NCI-H2029 treated with DMSO at 0.1 percent for 48 hours (cell line): Measurements from ENCODE around the gene RBCK1.
"Not testable (repeated sequence)": the region's sequence is repeated elsewhere in the genome, so short reads cannot be mapped to it uniquely, and the experiment has no call there.

Source experiments
- DNase-seq: peaks from one replicate; lab custom pipeline; 2025; lab: John Stamatoyannopoulos, UW

Gene RBCK1

DNA sequence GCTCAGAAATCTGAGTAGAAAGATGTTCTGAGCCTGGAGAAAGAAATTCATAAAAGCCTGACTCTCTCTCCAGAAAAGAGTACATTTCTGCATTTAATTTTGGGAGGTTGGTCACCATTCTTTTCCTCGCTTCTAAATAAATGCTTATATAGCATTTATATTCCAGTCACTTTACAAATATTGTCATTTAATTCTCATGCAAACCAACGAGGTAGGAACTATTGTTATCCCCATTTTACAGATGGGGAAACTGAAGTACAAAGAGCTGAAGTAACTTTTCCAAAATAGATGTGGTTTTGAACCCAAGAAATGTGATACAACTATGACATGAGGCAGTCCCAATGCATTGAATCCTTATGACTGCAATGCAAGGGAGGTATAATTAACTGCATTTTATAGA lies 32.0 kb upstream of the RBCK1 start:
- DNase-seq = no peak

DNA sequence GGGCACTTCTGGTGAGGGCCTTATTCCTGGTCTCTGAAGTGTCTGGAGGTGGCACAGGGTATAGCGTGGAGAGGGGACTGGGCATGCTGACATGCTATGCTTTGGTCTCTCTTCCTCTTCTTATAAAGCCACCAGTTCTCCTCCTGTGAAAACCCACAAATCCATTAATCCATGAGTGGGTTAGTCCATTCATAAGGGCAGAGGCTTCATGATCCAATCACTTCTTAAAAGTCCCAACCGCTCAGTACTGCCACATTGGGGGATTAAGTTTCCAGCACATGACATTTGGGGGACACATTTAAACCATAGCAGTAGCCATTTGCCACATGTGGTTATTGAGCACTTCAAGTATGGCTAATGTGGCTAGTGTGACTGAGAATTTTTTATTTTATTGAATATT lies 31.3 kb upstream of the RBCK1 start:
- DNase-seq = no peak

DNA sequence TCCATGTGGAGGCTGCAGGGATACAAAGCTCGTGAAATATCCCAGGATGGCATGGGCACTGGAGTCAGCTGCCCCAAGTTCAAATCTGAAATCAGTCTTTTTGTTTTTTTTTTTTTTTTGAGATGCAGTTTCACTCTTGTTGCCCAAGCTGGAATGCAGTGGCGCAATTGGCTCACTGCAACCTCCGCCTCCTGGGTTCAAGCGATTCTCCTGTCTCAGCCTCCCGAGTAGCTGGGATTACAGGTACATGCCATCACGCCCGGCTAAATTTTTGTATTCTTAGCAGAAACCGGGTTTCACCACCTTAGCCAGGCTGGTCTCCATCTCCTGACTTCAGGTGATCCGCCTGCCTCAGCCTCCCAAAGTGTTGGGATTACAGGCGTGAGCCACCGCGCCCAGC lies 30.5 kb upstream of the RBCK1 start:
- not testable (repeated sequence) for DNase-seq

DNA sequence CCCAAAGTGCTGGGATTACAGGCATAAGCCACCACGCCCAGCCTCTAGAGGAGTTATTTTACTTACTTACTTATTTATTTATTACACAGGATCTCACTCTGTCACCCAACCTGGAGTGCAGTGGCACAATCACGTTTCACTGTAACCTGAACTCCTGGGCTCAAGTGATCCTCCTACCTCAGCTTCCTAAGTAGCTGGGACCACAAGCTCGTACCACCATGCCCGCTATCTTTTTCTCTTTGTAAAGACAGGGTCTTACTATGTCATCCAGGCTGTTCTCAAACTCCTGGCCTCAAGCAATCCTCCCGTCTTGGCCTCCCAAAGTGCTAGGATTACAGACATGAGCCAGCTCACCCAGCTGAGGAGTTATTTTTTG lies 29.1 kb upstream of the RBCK1 start:
- DNase-seq = no peak

DNA sequence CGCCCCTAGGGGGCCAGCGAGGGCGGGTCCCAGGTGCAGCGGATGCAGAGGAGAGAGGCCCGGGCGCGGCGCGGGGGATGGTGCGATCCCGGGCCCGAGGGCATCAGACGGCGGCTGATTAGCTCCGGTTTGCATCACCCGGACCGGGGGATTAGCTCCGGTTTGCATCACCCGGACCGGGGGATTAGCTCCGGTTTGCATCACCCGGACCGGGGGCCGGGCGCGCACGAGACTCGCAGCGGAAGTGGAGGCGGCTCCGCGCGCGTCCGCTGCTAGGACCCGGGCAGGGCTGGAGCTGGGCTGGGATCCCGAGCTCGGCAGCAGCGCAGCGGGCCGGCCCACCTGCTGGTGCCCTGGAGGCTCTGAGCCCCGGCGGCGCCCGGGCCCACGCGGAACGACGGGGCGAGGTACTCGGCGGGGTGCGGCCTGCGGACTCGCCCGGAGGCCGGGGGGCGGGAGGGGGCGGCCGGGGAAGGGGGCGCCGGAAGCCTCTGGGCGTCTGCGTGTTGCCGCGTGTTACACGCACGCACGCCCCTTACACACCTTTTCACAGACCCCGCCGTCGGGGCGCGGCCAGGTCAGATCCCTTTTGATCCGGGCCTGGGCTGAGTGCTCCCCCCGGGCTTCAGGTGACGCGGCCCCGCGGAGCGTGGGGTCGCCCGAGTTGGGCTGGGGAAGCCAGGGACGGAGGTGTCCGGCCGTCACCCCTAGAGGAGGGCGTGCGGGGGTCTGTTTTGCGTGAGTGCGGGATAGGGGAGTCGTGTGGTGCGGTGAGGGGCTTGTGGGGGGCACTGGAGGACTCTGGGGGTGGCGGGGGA lies 27.1 kb upstream of the RBCK1 start:
- no peak for DNase-seq

DNA sequence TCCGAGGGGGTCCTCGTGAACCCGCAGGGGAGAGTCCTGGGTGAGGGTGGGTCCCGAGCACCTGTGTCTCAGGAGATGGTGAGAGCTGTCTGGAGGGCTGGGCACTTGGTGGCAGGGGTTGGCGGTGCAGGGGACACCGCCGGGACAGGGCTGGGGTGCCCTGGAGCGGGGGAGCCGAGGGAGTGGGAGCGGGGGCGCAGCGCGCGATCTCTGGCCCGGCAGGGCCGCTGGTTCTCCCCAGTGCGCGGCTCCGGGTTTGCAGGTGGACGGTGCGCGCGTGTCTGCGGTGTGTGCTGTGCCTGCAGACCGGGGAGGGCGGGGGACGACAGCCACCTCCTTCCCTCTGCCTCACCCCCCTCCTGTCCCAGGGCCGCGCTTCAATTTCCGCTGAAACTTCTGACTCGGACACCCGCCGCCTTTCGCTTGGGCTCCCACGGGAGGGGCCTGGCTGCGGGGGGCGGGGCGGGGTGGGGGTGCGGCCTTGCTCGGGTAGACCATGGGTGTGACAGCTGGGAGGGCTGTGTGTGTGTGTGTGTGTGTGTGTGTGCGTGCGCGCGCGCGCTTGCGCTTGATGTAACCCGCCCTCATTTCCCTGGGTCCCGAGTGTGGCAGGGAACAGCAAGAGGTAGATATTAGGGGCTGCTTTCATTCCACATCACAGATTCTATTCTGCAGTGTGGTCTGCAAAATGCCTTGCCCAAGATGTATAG lies 26.4 kb upstream of the RBCK1 start:
- no peak for DNase-seq

DNA sequence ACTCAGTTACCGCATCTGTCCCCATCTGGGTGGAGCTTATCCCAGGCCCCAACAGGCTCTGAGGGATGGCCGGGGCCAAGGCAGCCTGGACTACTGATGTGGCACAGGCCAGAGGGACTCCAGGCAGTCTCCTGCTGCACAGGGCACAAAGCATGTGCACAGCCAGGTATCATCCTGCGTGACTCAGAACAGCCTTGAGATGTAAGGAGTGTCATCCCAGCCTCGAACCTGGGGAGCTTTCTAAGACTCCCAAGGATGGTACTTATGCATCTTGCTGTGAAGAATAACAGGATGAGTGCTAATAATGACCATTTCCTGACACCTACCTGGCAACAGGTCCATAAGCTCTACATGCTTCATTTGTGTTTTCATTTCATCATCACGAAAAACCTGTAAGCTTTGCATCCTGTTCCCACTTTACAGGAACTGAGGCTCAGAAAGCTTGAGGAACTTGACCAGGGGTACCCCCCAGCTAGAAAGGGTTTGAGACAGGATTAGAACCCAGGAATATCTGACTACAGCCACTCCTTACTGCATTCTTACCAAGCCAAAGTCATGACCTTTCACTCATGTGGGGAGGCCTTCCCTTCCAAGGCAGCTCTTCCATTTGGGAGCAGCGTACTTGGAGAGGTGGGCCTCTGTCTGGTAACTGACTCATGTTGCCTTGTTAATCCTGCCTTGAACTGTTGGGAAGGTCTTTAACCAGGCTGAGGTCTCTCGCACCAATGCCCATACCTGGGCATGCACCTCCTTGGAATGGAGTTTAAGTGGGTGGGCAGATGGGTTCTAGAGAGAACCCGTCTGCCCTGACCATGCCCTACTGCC lies 25.6 kb upstream of the RBCK1 start:
- DNase-seq = no peak

DNA sequence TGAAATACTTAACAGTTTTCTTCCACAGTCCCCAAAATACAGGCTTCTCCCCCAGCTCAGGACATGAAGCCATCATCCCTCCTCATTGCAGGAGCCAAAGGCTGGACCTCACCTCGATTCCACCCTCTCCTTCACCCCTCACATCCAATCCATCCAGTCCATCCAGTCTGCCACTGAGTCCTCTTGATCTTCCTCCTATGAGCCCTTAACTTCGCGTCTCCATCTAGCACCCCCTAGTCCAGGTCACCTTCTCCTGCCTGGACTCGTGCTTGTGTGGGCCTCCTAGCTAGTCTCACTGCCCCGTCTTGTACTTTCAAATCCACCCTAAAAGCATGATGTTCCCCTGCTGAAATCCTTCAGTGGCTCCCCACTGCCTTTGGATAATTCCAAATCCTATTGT lies 24.2 kb upstream of the RBCK1 start:
- no peak for DNase-seq

DNA sequence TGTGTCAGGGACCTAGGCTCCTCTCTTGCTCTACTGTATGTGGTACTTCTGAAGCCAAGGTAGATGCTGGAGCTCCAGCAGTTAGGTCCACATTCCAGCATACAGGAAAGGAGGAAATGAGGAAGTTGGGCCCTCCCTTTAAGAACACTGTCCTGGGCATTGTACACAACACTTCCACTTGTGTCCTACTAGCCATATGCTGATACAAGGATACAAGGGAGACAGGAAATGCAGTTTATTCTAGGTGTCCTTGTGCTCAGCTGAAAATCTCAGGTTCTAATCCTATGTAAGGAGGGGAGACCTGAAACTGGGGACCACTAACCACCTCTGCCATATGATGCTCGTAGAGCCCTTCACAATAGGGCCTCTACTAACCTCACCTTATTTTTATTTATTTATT lies 23.4 kb upstream of the RBCK1 start:
- DNase-seq = no peak

DNA sequence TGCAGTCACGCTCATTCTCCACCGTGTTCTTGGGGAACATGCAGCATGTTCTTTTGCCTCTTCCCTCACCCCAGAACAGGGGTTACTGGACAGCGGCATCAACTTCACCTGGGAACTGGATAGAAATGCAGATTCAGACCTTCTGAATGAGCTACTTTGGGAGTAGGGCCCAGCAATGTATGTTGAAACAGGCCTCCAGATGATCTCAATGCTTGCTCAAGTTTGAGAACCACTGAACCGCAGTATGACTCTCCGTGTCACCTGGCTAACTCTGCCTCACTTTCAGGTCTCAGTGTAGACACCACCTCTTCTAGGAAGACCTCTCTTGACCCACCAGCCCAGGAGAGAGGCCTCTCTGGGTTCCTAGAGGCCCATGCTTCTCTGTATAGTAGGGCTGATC lies 22.7 kb upstream of the RBCK1 start:
- DNase-seq = no peak

DNA sequence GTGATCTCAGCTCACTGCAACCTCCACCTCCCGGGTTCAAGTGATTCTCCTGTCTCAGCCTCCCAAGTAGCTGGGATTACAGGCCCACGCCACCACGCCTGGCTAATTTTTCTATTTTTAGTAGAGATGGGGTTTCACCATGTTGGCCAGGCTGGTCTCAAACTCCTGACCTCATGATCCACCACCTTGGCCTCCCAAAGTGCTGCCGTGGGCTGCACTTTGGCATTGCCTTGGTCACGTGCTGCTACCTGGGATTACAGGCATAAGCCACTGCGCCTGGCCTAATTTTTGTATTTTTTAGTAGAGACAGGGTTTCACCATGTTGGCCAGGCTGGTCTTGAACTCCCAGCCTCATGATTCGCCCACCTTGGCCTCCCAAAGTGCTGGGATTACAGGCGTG lies 21.5 kb upstream of the RBCK1 start:
- DNase-seq = not testable (repeated sequence)

DNA sequence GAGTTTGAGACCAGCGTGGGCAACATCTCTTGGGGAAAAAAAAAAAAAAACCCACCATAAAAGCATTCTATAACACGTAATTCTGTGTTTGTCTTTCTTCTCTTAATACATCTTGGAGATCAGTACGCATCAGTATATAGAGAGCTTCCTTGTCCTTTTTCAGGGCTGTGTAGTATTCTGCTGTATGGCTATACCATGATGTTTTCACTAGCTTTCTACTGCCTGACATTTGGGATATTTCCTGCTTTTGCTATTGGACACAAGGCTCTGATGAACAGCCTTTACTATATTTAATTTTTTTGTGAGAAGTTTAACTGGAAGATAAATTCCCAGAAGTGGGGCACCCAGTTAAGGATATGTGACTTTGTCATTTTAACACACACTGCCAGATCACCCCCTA lies 20.6 kb upstream of the RBCK1 start:
- no peak for DNase-seq

DNA sequence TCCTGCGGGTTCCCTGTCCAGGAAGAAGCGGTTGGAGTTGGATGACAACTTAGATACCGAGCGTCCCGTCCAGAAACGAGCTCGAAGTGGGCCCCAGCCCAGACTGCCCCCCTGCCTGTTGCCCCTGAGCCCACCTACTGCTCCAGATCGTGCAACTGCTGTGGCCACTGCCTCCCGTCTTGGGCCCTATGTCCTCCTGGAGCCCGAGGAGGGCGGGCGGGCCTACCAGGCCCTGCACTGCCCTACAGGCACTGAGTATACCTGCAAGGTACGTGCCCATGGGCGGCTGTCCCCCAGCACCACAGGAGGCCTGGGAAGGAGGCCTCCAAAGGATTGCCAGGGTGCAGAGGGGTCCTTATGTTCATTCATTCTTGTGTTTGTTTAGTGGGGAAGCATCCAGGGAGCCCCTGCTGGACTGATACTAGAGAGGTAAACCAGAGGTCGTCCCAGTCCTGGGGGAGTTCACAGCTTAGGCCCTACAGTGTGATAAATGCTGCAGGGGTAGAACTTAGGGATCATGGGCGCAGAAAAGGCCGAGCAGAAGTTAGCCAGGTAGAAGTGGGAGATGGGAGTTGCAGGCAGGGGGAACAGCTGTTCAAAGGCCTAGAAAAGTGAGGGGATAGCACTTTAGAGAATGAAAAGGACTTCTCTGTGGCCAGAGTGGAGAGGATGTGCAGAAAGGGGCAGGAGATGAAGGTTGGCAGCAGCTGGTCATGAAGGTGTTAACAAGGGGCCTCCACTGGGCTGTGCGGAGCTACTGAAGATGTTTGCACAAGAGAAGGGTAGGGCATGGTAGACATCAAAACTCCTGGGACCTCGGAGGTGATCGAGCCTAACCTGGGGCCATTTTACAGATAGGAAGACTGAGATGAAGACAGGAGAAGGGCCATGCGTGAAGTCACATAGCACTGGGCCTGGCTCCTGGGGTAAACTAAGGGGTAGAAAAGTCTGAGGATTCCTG lies 19.8 kb upstream of the RBCK1 start:
- DNase-seq = no peak

DNA sequence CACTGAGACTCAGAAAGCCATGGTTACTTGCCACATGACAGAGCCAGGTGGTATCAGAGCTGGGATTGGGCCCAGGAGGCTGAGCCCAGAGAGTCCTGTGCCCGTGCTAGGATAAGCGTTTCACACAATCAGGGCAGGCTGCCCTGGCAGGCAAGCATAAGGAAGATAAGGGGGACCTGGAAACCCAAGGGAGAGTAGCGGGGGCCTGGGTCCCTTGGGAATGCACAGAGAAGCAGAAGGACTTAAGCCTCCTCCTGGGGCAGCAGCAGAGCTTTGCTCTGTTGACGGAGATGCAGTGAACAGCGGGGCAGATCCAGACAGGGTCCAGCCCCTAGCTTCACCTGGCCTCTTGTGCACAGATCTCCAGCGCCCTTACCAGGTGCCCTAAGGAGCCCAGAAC lies 18.9 kb upstream of the RBCK1 start:
- DNase-seq = no peak

DNA sequence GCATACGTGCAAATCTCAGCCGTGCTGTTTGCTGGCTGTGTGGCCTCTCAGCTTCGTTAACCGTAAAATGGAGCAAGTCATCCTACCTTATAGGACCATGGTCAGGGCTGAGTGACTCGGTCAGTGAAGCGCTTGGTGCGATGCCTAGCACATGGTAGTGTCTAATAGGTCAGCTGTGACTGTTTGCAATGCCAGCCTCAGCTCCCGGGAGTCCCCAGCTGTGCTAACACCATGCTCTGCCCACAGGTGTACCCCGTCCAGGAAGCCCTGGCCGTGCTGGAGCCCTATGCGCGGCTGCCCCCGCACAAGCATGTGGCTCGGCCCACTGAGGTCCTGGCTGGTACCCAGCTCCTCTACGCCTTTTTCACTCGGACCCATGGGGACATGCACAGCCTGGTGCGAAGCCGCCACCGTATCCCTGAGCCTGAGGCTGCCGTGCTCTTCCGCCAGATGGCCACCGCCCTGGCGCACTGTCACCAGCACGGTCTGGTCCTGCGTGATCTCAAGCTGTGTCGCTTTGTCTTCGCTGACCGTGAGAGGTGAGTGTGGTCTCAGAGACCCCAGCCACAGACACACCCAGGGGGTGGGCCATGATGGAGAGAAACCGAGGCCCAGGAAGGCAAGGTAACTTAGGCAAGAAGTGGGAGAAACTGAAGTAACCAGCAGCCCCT lies 16.9 kb upstream of the RBCK1 start:
- no peak for DNase-seq

DNA sequence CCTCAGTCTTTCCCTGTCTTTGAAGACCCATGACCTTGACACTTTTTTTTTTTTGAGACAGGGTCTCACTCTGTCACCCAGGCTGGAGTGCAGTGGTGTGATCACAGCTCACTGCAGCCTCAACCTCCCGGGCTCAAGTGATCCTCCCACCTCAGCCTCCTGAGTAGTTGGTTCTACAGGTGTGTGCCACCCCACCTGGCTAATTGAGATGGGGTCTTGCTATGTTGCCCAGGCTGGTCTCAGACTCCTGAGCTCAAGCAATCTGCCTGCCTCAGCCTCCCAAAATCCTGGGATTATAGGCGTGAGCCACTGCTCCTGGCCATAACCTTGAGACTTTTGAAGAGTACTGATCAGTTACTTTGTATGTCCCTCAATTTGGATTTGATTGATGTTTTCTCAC lies 14.8 kb upstream of the RBCK1 start:
- DNase-seq = not testable (repeated sequence)

DNA sequence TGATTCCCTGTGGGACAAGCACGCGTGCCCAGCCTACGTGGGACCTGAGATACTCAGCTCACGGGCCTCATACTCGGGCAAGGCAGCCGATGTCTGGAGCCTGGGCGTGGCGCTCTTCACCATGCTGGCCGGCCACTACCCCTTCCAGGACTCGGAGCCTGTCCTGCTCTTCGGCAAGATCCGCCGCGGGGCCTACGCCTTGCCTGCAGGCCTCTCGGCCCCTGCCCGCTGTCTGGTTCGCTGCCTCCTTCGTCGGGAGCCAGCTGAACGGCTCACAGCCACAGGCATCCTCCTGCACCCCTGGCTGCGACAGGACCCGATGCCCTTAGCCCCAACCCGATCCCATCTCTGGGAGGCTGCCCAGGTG lies 11.9 kb upstream of the RBCK1 start:
- DNase-seq = no peak

DNA sequence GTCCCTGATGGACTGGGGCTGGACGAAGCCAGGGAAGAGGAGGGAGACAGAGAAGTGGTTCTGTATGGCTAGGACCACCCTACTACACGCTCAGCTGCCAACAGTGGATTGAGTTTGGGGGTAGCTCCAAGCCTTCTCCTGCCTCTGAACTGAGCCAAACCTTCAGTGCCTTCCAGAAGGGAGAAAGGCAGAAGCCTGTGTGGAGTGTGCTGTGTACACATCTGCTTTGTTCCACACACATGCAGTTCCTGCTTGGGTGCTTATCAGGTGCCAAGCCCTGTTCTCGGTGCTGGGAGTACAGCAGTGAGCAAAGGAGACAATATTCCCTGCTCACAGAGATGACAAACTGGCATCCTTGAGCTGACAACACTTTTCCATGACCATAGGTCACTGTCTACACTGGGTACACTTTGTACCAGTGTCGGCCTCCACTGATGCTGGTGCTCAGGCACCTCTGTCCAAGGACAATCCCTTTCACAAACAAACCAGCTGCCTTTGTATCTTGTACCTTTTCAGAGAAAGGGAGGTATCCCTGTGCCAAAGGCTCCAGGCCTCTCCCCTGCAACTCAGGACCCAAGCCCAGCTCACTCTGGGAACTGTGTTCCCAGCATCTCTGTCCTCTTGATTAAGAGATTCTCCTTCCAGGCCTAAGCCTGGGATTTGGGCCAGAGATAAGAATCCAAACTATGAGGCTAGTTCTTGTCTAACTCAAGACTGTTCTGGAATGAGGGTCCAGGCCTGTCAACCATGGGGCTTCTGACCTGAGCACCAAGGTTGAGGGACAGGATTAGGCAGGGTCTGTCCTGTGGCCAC lies 11.3 kb upstream of the RBCK1 start:
- DNase-seq = no peak

DNA sequence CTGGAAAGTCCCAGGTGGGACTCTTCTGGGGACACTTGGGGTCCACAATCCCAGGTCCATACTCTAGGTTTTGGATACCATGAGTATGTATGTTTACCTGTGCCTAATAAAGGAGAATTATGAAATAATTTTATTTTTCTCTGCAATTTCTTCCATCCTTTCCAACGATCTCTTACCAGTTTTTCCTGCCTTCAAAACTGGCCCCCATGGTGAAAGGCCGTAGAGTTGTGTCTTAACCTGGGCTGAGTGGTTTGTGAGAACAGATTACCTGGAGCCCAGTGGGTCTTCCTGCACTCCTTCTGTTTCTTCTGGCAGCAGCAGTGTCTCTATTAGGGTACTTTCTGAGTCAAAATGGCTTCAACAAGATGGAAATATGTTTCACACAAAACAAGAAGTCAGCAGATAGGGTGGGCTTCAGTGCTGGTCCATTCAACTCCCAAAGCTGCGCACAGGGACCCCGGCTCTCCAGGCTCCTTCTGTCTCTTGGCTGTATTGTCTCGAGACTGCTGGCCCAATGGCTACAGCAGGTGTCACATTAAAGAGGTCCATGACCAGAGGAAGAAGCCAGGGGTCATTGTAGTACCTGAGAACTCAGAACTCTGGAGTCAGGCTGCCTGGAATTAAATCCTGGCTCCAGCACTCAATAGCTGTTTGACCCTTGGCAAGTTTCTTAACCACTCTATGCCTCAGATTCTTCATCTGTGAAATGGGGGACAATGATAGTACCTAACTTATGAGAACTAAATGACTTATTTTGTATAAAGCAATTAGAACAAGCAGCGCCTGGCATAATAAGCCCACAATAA lies 10.5 kb upstream of the RBCK1 start:
- no peak for DNase-seq
